DND-41 (cell line): ENCODE data around the gene TRIM43B.
"Not testable (repeated sequence)": the region's sequence is repeated elsewhere in the genome, so short reads cannot be mapped to it uniquely, and the experiment has no call there.

Experiments
- ATAC-seq: fragments of 200-7000 bp; cut with Tn5 transposase; 3 replicates; pipeline ENCODE4 v1.9.1; 2021; ENCODE audit warnings: low read depth; ENCODE audit not compliant: insufficient read depth
- DNase-seq: peaks from one replicate; pipeline ENCODE4 v3.0.0-alpha.2; 2020
- H2AFZ ChIP-seq: 2 replicates; pipeline ENCODE4 v1.6.0; 2012; ENCODE audit warnings: low read depth, low read length
- H3K27ac ChIP-seq: 2 replicates; pipeline ENCODE4 v1.5.1; 2012; ENCODE audit warnings: low read length, inconsistent platforms
- H3K27me3 ChIP-seq: fragments of 200-600 bp; sonication (generic); 2 replicates; pipeline ENCODE4 v1.6.0; 2012; ENCODE audit warnings: low read length, mild to moderate bottlenecking, inconsistent platforms; ENCODE audit not compliant: insufficient read depth, poor library complexity
- H3K36me3 ChIP-seq: 2 replicates; pipeline ENCODE4 v1.5.1; 2012; ENCODE audit warnings: low read length, inconsistent platforms; ENCODE audit not compliant: insufficient read depth
- H3K4me1 ChIP-seq: 2 replicates; pipeline ENCODE4 v1.5.1; 2012; ENCODE audit warnings: mild to moderate bottlenecking, low read length; ENCODE audit not compliant: insufficient read depth
- H3K4me2 ChIP-seq: 2 replicates; pipeline ENCODE4 v1.6.0; 2012; ENCODE audit warnings: mild to moderate bottlenecking, moderate library complexity, low read length, inconsistent platforms; ENCODE audit not compliant: insufficient read depth
- H3K4me3 ChIP-seq, 2 experiments: fragments of 200-600 bp in 1 of 2; shearing (Covaris generic) in 1 of 2; 2 replicates each; pipeline ENCODE4 v1.5.1; 2012 to 2016; ENCODE audit warnings: inconsistent platforms in 2 of 2, low read length in 2 of 2, mild to moderate bottlenecking in 2 of 2, low read depth in 1 of 2, moderate library complexity in 1 of 2
- H3K79me2 ChIP-seq: 2 replicates; pipeline ENCODE4 v1.6.0; 2012; ENCODE audit warnings: low read length, inconsistent platforms; ENCODE audit not compliant: insufficient read depth
- H3K9ac ChIP-seq: 2 replicates; pipeline ENCODE4 v1.6.0; 2012; ENCODE audit warnings: low read depth, mild to moderate bottlenecking, inconsistent platforms, low read length, moderate library complexity
- H3K9me3 ChIP-seq: 2 replicates; pipeline ENCODE4 v1.5.1; 2012; ENCODE audit warnings: low read length, moderate library complexity, mild to moderate bottlenecking, inconsistent platforms; ENCODE audit not compliant: insufficient read depth, severe bottlenecking
- H4K20me1 ChIP-seq: 2 replicates; pipeline ENCODE4 v1.6.0; 2012; ENCODE audit warnings: low read length; ENCODE audit not compliant: insufficient read depth
- CTCF ChIP-seq: IDR thresholded peaks from 2 replicates; pipeline ENCODE4 v1.5.1; 2012; ENCODE audit warnings: borderline replicate concordance, low read length, moderate library complexity, mild to moderate bottlenecking; ENCODE audit not compliant: poor library complexity, severe bottlenecking; ENCODE audit errors: extremely low read depth
- EZH2 ChIP-seq: IDR thresholded peaks from 3 replicates; pipeline ENCODE4 v1.6.1; 2012; ENCODE audit warnings: borderline replicate concordance, low read depth, mild to moderate bottlenecking, moderate library complexity, low read length, inconsistent platforms; ENCODE audit not compliant: severe bottlenecking

Gene TRIM43B

GRCh38 chr2:95509408-95509807, 24.9 kb upstream of the TRIM43B start:
- TF ChIP-seq CTCF (no peak), EZH2 (no peak)
- Histone ChIP-seq H3K9ac (no peak overlapping the region), H3K9me3 (no peaks in the 10 kb centered on the region), H2AFZ (no peak overlapping the region), H3K4me2 (no peak overlapping the region), H3K36me3 (no peaks in the 10 kb centered on the region), H3K4me3 (no peak overlapping the region), H3K27me3 (peaks cover 6% of the 10 kb centered on the region), H3K4me1 (no peaks in the 10 kb centered on the region), H3K27ac (no peak overlapping the region), H3K79me2 (no peaks in the 10 kb centered on the region), H4K20me1 (no peaks in the 10 kb centered on the region)
- DNase-seq (no peak), ATAC-seq (no peak)

GRCh38 chr2:95505222-95505621, 20.7 kb upstream of the TRIM43B start:
- no peak for DNase-seq
- TF ChIP-seq CTCF (no peak), EZH2 (no peak)
- Histone ChIP-seq H4K20me1 (no peaks in the 10 kb centered on the region), H3K9ac (no peak overlapping the region), H3K79me2 (no peaks in the 10 kb centered on the region), H3K9me3 (no peaks in the 10 kb centered on the region), H3K36me3 (no peaks in the 10 kb centered on the region), H3K27ac (no peak overlapping the region), H3K4me3 (no peak overlapping the region), H3K4me1 (no peaks in the 10 kb centered on the region), H3K4me2 (no peak overlapping the region), H2AFZ (no peak overlapping the region), H3K27me3 (peaks cover 17% of the 10 kb centered on the region)
- no peak for ATAC-seq

- Histone ChIP-seq H3K27me3 (peaks cover 22% of the 10 kb centered on the region), H3K4me1 (no peaks in the 10 kb centered on the region), H3K27ac (no peak overlapping the region), H3K36me3 (no peaks in the 10 kb centered on the region), H3K9ac (no peak overlapping the region), H2AFZ (no peak overlapping the region), H3K4me3 (no peak overlapping the region), H3K79me2 (no peaks in the 10 kb centered on the region), H4K20me1 (no peaks in the 10 kb centered on the region), H3K4me2 (no peak overlapping the region), H3K9me3 (no peaks in the 10 kb centered on the region)
- no peak for TF ChIP-seq EZH2
- TF ChIP-seq CTCF: no peak
- no peak for DNase-seq
- no peak for ATAC-seq
These were observed 16.3 kb upstream of the TRIM43B start for GRCh38 chr2:95500854-95501253.

GRCh38 chr2:95492076-95492475, 7.5 kb upstream of the TRIM43B start:
- H3K4me2 ChIP-seq, ATAC-seq, H3K4me1 ChIP-seq, H2AFZ ChIP-seq, H3K27ac ChIP-seq, DNase-seq, H3K36me3 ChIP-seq, H4K20me1 ChIP-seq, H3K27me3 ChIP-seq, H3K4me3 ChIP-seq, H3K9me3 ChIP-seq, H3K79me2 ChIP-seq, H3K9ac ChIP-seq: not testable (repeated sequence)

GRCh38 chr2:95475025-95475424, 9.5 kb downstream of the TRIM43B start:
- DNase-seq, H3K79me2 ChIP-seq, H4K20me1 ChIP-seq, H3K27me3 ChIP-seq, H3K4me1 ChIP-seq, H3K4me3 ChIP-seq, H3K36me3 ChIP-seq, ATAC-seq, H2AFZ ChIP-seq, H3K9me3 ChIP-seq, H3K9ac ChIP-seq, H3K27ac ChIP-seq, H3K4me2 ChIP-seq: not testable (repeated sequence)

- H2AFZ ChIP-seq, H3K27me3 ChIP-seq, H3K36me3 ChIP-seq, H4K20me1 ChIP-seq, H3K9ac ChIP-seq, H3K9me3 ChIP-seq, H3K27ac ChIP-seq, H3K4me1 ChIP-seq, DNase-seq, H3K79me2 ChIP-seq, ATAC-seq, H3K4me3 ChIP-seq, H3K4me2 ChIP-seq: not testable (repeated sequence)
These were observed 16.6 kb downstream of the TRIM43B start for GRCh38 chr2:95467984-95468383.
